SK-N-DZ (cell line): ENCODE data around the gene ATXN7L1.
"Not testable (repeated sequence)": the region's sequence is repeated elsewhere in the genome, so short reads cannot be mapped to it uniquely, and the experiment has no call there.

ENCODE experiments used
- DNase-seq: peaks from one replicate; pipeline ENCODE4 v3.0.0-alpha.2; 2015; ENCODE audit warnings: low spot score

Gene ATXN7L1

GRCh38 chr7:105892387-105892786, 16.0 kb upstream of the ATXN7L1 start:
- no peak for DNase-seq

GRCh38 chr7:105890290-105890997, 14.0 kb upstream of the ATXN7L1 start:
- DNase-seq = no peak

GRCh38 chr7:105887569-105888189, 11.3 kb upstream of the ATXN7L1 start:
- DNase-seq = no peak

- DNase-seq = no peak
These were observed 10.4 kb upstream of the ATXN7L1 start for GRCh38 chr7:105886776-105887175.

GRCh38 chr7:105885387-105886111, 9.2 kb upstream of the ATXN7L1 start:
- no peak for DNase-seq

- DNase-seq = not testable (repeated sequence)
These were observed 6.8 kb upstream of the ATXN7L1 start for GRCh38 chr7:105883179-105883578.

- no peak for DNase-seq
These were observed 5.0 kb upstream of the ATXN7L1 start for GRCh38 chr7:105881439-105881838.

GRCh38 chr7:105880571-105881330, 4.4 kb upstream of the ATXN7L1 start:
- DNase-seq = no peak

GRCh38 chr7:105879782-105880181, 3.4 kb upstream of the ATXN7L1 start:
- DNase-seq = no peak

- DNase-seq = no peak
These were observed 2.6 kb upstream of the ATXN7L1 start for GRCh38 chr7:105878746-105879605.

GRCh38 chr7:105877736-105878135, 1.3 kb upstream of the ATXN7L1 start:
- no peak for DNase-seq

GRCh38 chr7:105876964-105877601, 684 bp upstream of the ATXN7L1 start:
- DNase-seq = peak; percentile 68

- no peak for DNase-seq
These were observed 894 bp downstream of the ATXN7L1 start for GRCh38 chr7:105875505-105875904.

- no peak for DNase-seq
These were observed 2.3 kb downstream of the ATXN7L1 start for GRCh38 chr7:105874055-105874454.

GRCh38 chr7:105872491-105872890, 3.9 kb downstream of the ATXN7L1 start:
- DNase-seq = no peak

GRCh38 chr7:105871142-105871541, 5.3 kb downstream of the ATXN7L1 start:
- DNase-seq = no peak

GRCh38 chr7:105866102-105866801, 10.1 kb downstream of the ATXN7L1 start:
- DNase-seq = no peak

- DNase-seq = no peak
These were observed 12.5 kb downstream of the ATXN7L1 start for GRCh38 chr7:105863876-105864275.

- no peak for DNase-seq
These were observed 13.6 kb downstream of the ATXN7L1 start for GRCh38 chr7:105862770-105863169.

GRCh38 chr7:105862276-105862675, 14.1 kb downstream of the ATXN7L1 start:
- no peak for DNase-seq
